ENCODE measurements around the gene DEPP1.

The DEPP1 gene

DNA sequence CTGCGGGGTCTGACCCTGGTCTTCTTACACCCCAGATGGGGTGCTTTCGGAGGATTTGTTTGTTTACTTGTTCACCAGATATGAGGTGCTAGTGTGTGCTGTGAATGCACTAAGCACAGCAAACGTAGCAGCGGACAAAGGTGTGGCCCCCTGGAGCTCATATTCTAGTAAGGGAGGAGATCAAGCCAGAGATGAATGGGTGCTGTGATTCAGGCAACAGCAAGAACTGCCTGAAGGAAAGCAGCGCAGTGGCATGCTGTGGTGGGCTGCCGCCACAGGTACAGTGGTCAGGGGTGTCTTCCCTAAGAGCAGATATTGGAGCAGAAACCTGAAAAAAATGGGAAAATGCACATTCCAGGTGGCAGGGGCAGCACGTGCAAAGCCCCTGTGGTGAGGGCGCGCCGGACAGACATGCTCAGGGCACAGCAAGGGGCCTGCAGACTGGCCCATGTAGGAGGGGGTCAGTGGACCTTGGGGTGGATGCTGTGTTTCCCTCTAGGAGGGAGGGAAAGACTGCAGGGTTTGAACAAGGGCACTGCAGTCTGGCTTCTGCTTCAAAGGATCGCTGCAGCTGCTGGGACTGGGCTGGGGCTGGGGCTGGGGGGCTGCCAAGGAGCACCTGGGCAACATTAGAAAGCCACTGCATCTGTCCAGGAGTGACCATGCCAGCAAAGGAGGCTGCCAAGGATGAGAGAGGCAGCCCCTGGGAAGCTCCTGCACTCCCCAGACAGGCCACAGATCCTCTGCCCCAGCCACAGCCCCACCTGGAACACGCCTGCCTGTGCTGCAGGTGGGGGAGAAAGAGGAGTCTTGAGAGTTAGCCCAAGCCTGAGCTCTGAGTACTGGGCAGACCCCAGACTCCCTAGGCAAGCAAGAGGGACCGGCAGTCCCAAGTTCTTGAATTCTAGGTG lies 927 bp upstream of the DEPP1 start:
- H3K4me3 ChIP-seq (replicated peaks in 1 of 2; ENCODE audit: low read depth in 2 of 2, low read length in 2 of 2) = no peak overlapping the region
- DNase-seq (ENCODE audit: low read depth in 2 of 2) = no peak
- TF ChIP-seq, protein P1, sequence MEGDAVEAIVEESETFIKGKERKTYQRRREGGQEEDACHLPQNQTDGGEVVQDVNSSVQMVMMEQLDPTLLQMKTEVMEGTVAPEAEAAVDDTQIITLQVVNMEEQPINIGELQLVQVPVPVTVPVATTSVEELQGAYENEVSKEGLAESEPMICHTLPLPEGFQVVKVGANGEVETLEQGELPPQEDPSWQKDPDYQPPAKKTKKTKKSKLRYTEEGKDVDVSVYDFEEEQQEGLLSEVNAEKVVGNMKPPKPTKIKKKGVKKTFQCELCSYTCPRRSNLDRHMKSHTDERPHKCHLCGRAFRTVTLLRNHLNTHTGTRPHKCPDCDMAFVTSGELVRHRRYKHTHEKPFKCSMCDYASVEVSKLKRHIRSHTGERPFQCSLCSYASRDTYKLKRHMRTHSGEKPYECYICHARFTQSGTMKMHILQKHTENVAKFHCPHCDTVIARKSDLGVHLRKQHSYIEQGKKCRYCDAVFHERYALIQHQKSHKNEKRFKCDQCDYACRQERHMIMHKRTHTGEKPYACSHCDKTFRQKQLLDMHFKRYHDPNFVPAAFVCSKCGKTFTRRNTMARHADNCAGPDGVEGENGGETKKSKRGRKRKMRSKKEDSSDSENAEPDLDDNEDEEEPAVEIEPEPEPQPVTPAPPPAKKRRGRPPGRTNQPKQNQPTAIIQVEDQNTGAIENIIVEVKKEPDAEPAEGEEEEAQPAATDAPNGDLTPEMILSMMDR (IDR thresholded peaks at IDR 0.05; ENCODE audit: low read depth, low read length) = no peak

DNA sequence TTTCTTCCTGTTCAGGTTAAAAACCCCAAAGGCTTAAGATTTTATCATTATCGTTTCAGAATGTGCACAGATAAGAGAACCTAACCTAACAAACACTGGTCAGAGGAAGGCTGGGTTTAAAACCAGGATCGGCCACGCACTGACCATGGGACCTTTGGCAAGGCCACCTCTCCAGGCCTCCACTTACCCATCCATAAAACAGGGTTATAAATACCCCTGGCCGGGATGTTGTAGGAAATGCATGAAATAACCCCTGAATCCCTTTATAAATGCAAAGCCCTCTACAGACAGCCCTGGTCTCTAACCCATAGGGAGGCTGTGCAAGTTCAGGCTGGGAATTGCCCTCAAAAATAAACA lies 418 bp downstream of the DEPP1 start:
- TF ChIP-seq, protein P1 (IDR thresholded peaks at IDR 0.05; ENCODE audit: low read depth, low read length) = no peak
- peak overlapping the region; percentile 72 to 73 for H3K4me3 ChIP-seq (replicated peaks in 1 of 2; ENCODE audit: low read depth in 2 of 2, low read length in 2 of 2)
- no peak for DNase-seq (ENCODE audit: low read depth in 2 of 2)

DNA sequence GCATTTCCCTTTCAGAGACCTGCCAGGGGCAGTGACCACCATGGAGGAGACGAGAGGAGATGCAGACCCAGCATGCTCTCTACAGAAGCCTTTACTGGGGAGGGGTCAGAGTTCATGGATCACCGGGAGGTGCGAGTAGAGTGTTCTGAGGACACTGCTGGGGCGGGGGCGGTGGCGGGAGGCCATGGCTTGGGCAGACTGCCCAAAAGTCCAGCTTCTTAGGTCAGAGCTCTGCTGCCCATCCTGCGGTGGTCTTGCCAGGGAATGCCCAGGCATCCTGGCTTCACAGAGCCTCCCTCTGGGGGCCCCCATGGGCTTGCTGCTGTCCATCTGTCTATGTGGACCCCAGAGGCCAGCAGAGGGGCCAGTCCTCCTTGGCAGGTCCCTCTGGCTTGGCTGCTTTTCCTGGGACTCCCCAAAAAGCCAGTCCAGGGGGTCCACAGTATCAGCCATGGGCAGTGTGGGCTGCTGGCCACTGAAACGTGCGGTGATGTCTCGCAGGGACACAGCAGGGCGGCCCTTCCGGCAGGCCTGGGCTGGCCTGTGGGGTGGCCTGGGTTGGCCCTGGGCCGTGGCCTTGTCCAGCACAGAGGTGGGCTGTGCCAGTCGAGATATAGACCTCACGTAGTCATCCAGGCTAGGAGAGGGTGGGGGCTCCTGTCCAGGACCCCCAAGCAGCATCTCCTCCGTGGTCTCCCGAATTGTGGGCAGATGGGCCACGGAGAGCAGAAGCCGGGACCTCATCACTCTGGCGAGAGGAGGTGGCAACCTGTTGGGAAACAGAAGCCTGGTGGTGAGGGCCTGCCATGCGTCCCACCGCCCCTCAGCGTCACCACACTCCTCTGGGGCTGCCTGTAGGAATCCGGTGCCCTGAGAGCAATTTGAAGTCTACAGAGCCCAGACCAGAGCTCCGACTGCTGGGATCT lies 1.1 kb downstream of the DEPP1 start:
- H3K4me3 ChIP-seq (replicated peaks in 1 of 2; ENCODE audit: low read depth in 2 of 2, low read length in 2 of 2) = peak overlapping the region; percentile 72 to 73
- TF ChIP-seq, protein P1 (IDR thresholded peaks at IDR 0.05; ENCODE audit: low read depth, low read length) = no peak
- DNase-seq (ENCODE audit: low read depth in 2 of 2) = peak in 1 of 2 donors; percentile 49

DNA sequence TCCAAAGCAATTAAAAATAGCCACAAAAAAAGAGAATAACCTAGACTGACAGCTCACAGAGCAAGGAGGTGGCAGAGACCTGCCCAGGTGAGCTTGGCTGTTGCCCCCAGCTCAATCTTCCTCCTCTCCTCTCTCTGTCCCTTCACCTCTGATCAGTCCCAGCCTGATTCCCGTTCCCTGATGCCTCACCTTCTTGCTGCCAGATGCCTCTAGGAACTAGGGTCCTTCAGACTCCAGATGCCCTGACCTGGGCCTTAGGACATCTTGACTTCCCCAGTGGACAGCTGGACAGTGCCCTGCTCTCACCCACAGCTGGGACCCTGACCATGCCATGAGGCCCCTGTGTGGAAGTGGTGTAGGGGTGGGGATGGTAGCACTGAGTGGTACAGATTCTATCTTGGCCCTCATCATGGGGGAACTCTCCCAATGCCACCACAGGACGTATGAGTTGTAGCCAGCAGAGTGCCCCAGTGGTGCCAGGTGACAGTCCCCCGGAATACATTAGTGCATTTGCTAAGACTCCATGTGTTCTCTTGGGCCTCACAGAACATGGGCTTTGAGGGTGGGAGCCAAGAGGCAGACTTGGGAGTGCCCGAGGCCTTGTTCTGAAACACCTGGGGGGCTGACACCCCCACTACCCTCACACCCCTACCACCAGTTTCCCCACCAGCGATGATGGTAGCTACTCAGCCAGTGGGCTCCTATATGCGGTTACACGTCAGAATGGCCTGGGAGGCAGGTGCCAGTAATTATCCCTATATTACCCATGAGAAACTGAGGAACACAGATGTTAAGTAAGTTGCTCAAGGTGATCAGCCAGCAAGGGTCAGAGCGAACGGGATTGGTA lies 2.0 kb downstream of the DEPP1 start:
- TF ChIP-seq, protein P1 (IDR thresholded peaks at IDR 0.05; ENCODE audit: low read depth, low read length) = no peak
- peak in 1 of 2 donors; percentile 62 for DNase-seq (ENCODE audit: low read depth in 2 of 2)
- peak overlapping the region; percentile 72 to 73 for H3K4me3 ChIP-seq (replicated peaks in 1 of 2; ENCODE audit: low read depth in 2 of 2, low read length in 2 of 2)

DNA sequence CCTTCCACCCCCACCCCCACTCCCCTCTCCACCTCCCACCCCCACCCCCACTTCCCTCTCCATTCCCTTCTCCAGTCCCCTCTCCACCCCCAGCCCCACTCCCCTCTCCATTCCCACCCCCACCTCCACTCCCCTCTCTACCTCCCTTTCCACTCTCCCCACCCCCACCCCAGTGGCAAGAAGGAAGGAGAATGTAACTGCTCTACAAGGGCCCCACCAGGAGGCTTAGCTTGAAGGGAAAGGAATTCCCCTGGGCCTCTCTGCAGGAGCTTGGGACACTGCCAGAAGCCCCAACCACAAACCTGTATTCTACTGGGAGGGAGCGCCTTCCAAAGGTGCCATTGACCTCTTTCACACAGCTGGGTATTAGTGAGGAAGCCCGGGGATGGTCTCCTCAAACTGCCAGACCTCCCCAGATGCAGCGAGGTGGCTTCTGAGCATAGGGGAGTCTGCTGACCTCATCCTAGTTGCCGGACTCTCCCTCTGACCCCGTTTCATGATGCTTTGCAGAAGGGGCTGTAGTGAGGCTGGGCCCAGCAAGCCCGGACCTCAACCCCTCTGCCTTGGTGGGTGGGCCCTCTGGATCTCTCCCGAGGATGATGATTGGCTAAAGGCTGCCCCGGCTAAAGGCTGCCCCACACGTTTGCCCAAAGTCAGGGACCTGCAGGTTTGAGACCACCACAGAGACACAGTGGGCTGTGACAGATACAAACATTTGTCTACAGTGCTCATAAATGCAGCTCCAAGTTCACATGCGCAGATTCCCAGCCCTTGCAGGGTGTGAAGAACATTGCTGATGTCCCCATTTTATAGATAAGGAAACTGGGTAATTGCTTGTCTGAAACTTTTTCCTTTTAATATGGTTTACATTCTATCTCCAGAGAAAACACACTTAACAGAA lies 2.9 kb downstream of the DEPP1 start:
- TF ChIP-seq, protein P1 (IDR thresholded peaks at IDR 0.05; ENCODE audit: low read depth, low read length) = no peak
- DNase-seq (ENCODE audit: low read depth in 2 of 2) = peak; percentile 79 to 92
- peak overlapping the region; percentile 72 to 73 for H3K4me3 ChIP-seq (replicated peaks in 1 of 2; ENCODE audit: low read depth in 2 of 2, low read length in 2 of 2)

Data from cardiac fibroblast (primary cell).